HG03575 (cell line): ENCODE measurements around the gene INPP4B.

Source experiments
- ATAC-seq: cut with Tn5 transposase; IDR thresholded peaks from one replicate; pipeline ENCODE4 v1.9.1; 2021; ENCODE audit not compliant: unreplicated experiment, insufficient number of reproducible peaks, low FRiP score; ENCODE audit errors: extremely low read depth

The INPP4B gene

DNA sequence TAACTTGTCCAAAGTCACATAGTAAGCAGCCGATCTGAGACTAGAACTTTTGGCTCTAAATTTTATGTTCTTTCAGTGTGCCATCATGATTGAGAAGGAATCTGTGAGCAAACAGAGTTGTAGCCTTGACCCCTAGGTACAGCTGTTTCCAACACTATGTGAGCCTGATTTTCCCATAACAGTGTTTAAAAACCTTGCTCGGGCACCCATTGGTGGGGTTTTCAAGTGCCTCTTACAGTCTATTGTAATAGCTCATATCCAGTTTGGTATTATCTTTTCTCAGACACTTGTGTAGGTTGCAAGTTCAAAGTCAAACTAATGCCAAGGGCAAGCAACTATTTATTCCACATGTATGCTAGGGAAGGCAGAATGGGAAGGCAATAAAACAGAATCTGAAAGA lies 467.9 kb downstream of the INPP4B start:
- no peak for ATAC-seq

DNA sequence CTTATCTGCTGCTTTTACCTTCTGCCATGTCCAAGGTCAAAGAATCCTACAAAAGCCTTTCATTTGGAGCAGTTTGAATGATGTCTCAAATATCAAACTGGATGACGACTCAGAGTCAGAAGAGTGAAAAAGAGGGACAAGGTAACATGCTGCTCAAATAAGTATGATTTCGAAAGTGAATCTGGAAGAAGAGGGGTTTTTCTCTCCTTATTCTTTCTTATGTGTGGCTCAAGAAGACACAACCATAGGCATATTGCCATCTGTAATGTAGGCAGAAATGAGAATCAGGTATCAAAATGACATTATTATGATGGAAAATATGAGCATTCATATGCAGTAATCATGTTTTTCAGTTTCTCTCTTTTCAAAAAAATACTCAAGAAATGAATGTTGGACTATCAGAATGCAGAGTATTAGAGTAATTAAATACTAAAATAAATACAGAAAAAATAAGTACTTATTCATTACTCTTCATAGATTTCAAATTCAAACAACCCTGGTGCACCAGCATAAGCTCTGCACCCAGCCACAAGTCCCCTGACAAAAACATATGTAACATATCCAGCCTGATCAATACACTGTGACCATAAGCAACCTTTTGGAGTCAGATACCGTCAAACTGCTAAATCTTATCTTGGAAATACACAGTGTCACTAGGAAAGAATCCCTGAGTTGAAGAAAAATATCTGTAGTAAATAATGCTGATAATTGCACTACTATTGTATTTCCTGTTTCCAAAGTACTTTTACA lies 468.6 kb downstream of the INPP4B start:
- ATAC-seq = no peak

GRCh38 chr4:142376204-142376603 lies 469.9 kb downstream of the INPP4B start:
- no peak for ATAC-seq

- no peak for ATAC-seq
These were observed 472.5 kb downstream of the INPP4B start for GRCh38 chr4:142373610-142374009.

DNA sequence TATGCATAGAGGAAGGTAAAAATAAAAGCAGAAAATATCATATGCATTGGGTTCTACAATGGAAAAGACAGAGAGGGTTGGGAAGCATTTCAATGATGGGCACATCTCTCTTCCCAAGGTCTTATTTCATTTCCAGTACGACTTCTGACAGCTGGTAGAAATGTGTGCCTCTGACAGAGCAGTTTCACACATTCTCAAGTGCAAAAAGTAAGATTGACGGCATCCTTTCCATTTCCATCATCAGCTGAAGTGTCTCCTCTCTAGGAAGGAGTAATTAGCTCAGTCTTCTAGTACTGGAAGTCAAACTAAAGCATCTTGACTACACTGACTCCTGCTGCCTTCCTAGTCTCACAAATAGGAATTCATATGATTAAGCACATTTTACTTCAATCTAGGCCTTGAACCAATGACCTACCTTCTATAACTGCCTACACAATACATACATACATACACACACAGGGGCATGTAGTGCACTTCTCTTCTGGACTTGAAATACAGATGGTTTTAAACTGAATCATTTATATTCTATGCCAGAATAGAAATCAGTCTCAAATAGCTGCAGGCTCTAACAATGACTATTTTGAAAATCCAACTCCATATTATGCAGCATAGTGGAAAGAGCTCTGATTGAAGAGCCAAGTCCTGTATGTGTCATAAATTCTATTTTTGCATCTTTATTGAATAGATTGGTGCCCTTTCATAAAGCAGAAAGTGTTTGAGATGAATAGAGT lies 473.4 kb downstream of the INPP4B start:
- no peak for ATAC-seq

DNA sequence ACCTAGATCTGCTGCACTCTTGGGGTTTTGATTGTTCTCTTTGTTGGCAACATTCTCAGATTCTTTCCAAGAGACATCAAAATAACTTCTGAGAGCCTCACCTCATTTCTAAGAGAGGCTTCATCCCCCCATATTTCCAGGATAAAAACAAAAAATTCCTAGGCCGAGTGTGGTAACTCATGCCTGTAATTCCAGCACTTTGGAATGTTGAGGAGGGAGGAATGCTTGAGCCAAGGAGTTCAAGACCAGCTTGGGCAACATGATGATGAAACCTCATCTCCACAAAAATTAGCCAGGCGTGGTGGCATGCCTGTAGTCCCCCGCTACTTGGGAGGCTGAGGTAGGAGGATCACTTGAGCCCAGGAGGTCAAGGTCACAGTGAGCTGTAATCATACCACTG lies 477.0 kb downstream of the INPP4B start:
- ATAC-seq = no peak

GRCh38 chr4:142367418-142368180 lies 478.5 kb downstream of the INPP4B start:
- ATAC-seq = no peak

- no peak for ATAC-seq
These were observed 479.3 kb downstream of the INPP4B start for GRCh38 chr4:142366769-142367181.

DNA sequence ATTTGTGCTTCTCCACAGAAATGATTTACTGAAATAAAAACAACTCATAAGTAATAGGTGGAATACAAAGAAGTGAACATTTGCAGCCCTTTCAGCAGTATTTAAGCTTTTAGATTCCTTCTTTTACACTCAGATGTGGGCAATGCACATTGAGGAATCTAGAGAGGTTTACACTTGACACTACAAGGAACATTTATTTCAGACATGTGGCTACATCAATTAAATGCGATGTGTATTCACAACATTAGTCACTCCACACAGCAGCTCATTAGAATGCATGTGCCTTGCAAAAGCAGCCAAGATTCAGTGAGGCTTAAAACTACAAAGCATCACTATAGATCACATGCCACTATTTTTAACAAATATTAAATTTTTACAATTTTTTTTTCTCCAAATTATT lies 480.7 kb downstream of the INPP4B start:
- no peak for ATAC-seq

- no peak for ATAC-seq
These were observed 482.4 kb downstream of the INPP4B start for GRCh38 chr4:142363686-142364085.

GRCh38 chr4:142361981-142362380 lies 484.1 kb downstream of the INPP4B start:
- no peak for ATAC-seq

DNA sequence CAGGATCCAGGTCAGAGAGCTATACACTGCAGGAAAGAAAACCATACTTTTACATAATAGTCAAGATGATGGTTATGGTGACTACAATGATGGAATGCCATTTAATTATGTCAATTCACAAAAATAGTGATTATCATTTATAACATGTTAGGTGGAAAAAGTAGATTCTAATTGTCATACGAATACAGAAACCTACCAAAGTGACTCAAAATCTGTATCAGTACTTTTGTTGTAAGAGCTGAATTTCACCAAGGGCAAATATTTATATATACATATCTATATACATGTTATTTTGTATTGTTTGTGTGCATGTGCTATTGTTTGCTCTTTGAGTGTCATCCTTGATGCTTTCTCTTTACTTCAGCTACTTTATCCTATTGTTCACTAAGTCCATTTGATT lies 485.4 kb downstream of the INPP4B start:
- ATAC-seq = no peak

DNA sequence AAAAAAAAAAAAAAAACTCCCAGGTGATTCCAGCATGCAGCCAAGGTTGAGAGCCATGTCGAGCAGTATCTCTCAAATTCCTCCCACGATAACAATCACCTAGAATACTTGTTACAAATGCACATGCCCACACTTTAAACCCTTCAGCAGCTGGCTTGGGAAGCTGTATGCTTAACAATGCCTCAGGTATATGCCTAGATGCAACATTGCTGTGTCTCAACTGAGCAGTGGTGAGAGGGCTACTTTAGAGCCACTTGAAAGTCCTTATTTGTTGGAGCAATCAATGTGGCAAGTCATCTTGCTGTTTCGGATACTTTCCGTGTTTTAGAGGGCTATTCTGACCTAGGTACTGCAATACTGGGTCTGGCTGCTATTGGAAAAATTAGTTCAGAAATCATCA lies 487.4 kb downstream of the INPP4B start:
- ATAC-seq = no peak

GRCh38 chr4:142356801-142357200 lies 489.3 kb downstream of the INPP4B start:
- ATAC-seq = no peak

DNA sequence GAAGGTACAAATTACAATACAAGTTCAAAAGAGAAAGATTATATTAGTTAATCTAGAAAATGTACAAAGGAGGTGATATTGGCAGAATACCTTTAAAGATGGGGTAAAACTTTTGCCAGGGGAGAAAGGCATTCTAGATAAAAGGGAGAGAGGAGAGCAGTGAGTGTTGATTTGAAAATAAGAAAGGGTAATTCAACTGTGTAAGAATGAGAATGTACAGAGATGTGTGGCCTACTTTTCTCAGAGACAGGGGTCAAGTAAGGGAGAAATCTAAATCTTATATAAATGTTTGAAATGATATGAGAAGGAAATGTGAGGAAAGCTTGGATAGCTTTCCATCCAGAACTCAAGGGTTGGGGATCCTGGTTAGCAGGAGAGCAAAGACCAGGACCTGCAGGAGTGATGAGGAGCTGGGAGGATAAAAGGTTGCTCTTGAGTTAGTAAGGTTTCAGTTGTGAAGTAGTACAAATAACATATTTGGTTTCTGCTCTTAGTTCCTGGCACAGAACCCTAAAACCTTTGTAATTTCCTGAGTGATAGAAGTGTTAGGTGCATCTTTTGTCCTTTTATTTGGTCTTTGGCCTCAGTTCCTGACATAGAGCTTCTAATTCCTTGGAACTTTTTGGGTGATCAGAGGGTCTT lies 489.9 kb downstream of the INPP4B start:
- ATAC-seq = no peak

GRCh38 chr4:142355421-142355930 lies 490.6 kb downstream of the INPP4B start:
- no peak for ATAC-seq

- no peak for ATAC-seq
These were observed 491.2 kb downstream of the INPP4B start for GRCh38 chr4:142354794-142355420.

GRCh38 chr4:142354041-142354440 lies 492.1 kb downstream of the INPP4B start:
- ATAC-seq = no peak
